IPS DF 4.7 (cell line): ENCODE data around the gene SUPT3H.
"Not testable (repeated sequence)": the region's sequence is repeated elsewhere in the genome, so short reads cannot be mapped to it uniquely, and the experiment has no call there.

Source experiments
- DNase-seq: peaks from one replicate; pipeline ENCODE4 v3.0.0-alpha.2; 2013; ENCODE audit warnings: low spot score; ENCODE audit errors: extremely low read depth

The SUPT3H gene

GRCh38 chr6:45326698-45327417, 50.9 kb downstream of the SUPT3H start:
- DNase-seq, result no peak

- DNase-seq, result no peak
Observed at GRCh38 chr6:45323656-45324224, 54.0 kb downstream of the SUPT3H start.

- DNase-seq, result no peak
Observed at GRCh38 chr6:45320349-45320748, 57.4 kb downstream of the SUPT3H start.

- DNase-seq, result no peak
Observed at GRCh38 chr6:45314146-45314545, 63.6 kb downstream of the SUPT3H start.

GRCh38 chr6:45310118-45310788, 67.5 kb downstream of the SUPT3H start:
- no peak for DNase-seq

- DNase-seq, result no peak
Observed at GRCh38 chr6:45305546-45305945, 72.2 kb downstream of the SUPT3H start.

- no peak for DNase-seq
Observed at GRCh38 chr6:45302832-45303231, 74.9 kb downstream of the SUPT3H start.

- no peak for DNase-seq
Observed at GRCh38 chr6:45301348-45302142, 76.2 kb downstream of the SUPT3H start.

GRCh38 chr6:45300736-45301135, 77.0 kb downstream of the SUPT3H start:
- DNase-seq, result no peak

- no peak for DNase-seq
Observed at GRCh38 chr6:45299096-45299581, 78.6 kb downstream of the SUPT3H start.

GRCh38 chr6:45297320-45297719, 80.4 kb downstream of the SUPT3H start:
- DNase-seq, result no peak

GRCh38 chr6:45294065-45294701, 83.6 kb downstream of the SUPT3H start:
- DNase-seq, result not testable (repeated sequence)

GRCh38 chr6:45293306-45293705, 84.4 kb downstream of the SUPT3H start:
- DNase-seq, result no peak

GRCh38 chr6:45289751-45290514, 87.8 kb downstream of the SUPT3H start:
- DNase-seq, result no peak

- not testable (repeated sequence) for DNase-seq
Observed at GRCh38 chr6:45286707-45287106, 91.0 kb downstream of the SUPT3H start.

GRCh38 chr6:45278367-45278766, 99.4 kb downstream of the SUPT3H start:
- DNase-seq, result no peak

GRCh38 chr6:45277741-45278140, 100.0 kb downstream of the SUPT3H start:
- DNase-seq, result not testable (repeated sequence)

- no peak for DNase-seq
Observed at GRCh38 chr6:45275358-45275757, 102.4 kb downstream of the SUPT3H start.

GRCh38 chr6:45272626-45273025, 105.1 kb downstream of the SUPT3H start:
- no peak for DNase-seq

GRCh38 chr6:45265246-45265645, 112.5 kb downstream of the SUPT3H start:
- no peak for DNase-seq
